K562 (cell line): ENCODE data around the gene C17orf50. TPM values are rescaled to one million over a fixed set of nuclear protein-coding genes. Genes with fewer than 3 reads are reported as not detected.

ENCODE experiments used
- ATAC-seq: fragments of 200-7000 bp; cut with Tn5 transposase; 3 replicates; pipeline ENCODE4 v1.9.1; 2020; ENCODE audit warnings: moderate library complexity
- BruUV-seq: library from RNA; stranded (reverse); fragments of 400-500 nt; replicated peaks from 2 replicates; lab custom pipeline; 2021; lab: Mats Ljungman, UMichigan
- CTCF ChIA-PET: fragments of 300-600 bp; formaldehyde crosslinking; extraction: SDS; loops from one replicate; lab custom pipeline; 2021; ENCODE audit warnings: low intra/inter-chr PET ratio; lab: Yijun Ruan, JAX
- POLR2A ChIA-PET: fragments of 300-600, 350-650 bp; sonication (Branson Sonifier 250); formaldehyde crosslinking; extraction: SDS; loops from one replicate; lab custom pipeline; 2021; ENCODE audit warnings: antibody characterized with exemption, inconsistent platforms; lab: Yijun Ruan, JAX
- DNase-seq, 4 experiments: peaks; one replicate each; pipeline versions ENCODE4 v3.0.0 to v3.0.0-alpha.2; 2011 to 2018; ENCODE audit warnings: low spot score in 3 of 4, mixed read lengths in 3 of 4; ENCODE audit errors: extremely low read depth in 1 of 4
- FAIRE-seq: peaks from 2 replicates; lab custom pipeline; 2011; peaks lifted over from hg19 to GRCh38; lab: Jason Lieb, UNC
- H2AFZ ChIP-seq: 2 replicates; pipeline ENCODE4 v1.6.0; 2011; ENCODE audit warnings: low read depth, low read length, control low read depth, inconsistent platforms
- H3K27ac ChIP-seq: fragments of 200-600 bp; 3 replicates; pipeline ENCODE4 v1.8.0; 2011; ENCODE audit warnings: low read depth, mild to moderate bottlenecking, control low read depth, inconsistent platforms, low read length, moderate library complexity, mixed read lengths; ENCODE audit errors: extremely low read depth
- H3K27me3 ChIP-seq, 2 experiments: fragments of 300-600 bp in 1 of 2; 2 replicates in 1 of 2; 3 replicates in 1 of 2; pipeline versions ENCODE4 v1.6.0 to v1.8.0; 2011; ENCODE audit warnings: inconsistent platforms in 2 of 2, low read length in 2 of 2, mild to moderate bottlenecking in 1 of 2, mixed read lengths in 1 of 2, moderate library complexity in 1 of 2; ENCODE audit not compliant: control insufficient read depth in 2 of 2, insufficient read depth in 2 of 2
- H3K36me3 ChIP-seq: fragments of 300-600 bp; 3 replicates; pipeline ENCODE4 v1.8.0; 2011; ENCODE audit warnings: mild to moderate bottlenecking, low read length, inconsistent platforms; ENCODE audit not compliant: control insufficient read depth, insufficient read depth
- H3K4me1 ChIP-seq, 2 experiments: fragments of 200-600 bp in 1 of 2; replicated peaks in 1 of 2; 2 replicates in 1 of 2; 3 replicates in 1 of 2; pipeline versions ENCODE4 v1.5.1 to v1.8.0; 2011; ENCODE audit warnings: inconsistent platforms in 2 of 2, low read length in 2 of 2, mild to moderate bottlenecking in 1 of 2, mixed read lengths in 1 of 2, moderate library complexity in 1 of 2; ENCODE audit not compliant: control insufficient read depth in 2 of 2, insufficient read depth in 2 of 2
- H3K4me2 ChIP-seq: 2 replicates; pipeline ENCODE4 v1.6.1; 2011; ENCODE audit warnings: low read length, control low read depth, inconsistent platforms, mixed read lengths; ENCODE audit not compliant: insufficient read depth
- H3K4me3 ChIP-seq: fragments of 200-600 bp; sonication (generic), shearing (Covaris generic); 2 replicates; pipeline ENCODE4 v1.5.1; 2016; ENCODE audit warnings: control low read depth, inconsistent platforms
- H3K79me2 ChIP-seq: fragments of 200-600 bp; 3 replicates; pipeline ENCODE4 v1.8.0; 2011; ENCODE audit warnings: low read length, inconsistent platforms; ENCODE audit not compliant: control insufficient read depth, insufficient read depth
- H3K9ac ChIP-seq, 2 experiments: 2 replicates each; pipeline versions ENCODE4 v1.6.0 to v1.6.1; 2011; ENCODE audit warnings: low read depth in 2 of 2, low read length in 2 of 2, control low read depth in 1 of 2, inconsistent platforms in 1 of 2, mild to moderate bottlenecking in 1 of 2, mixed read lengths in 1 of 2; ENCODE audit not compliant: insufficient read depth in 1 of 2
- H3K9me1 ChIP-seq: one replicate; pipeline ENCODE4 v1.6.0; 2011; ENCODE audit warnings: inconsistent platforms, mild to moderate bottlenecking, low read length, moderate library complexity; ENCODE audit not compliant: control insufficient read depth, insufficient read depth
- H3K9me3 ChIP-seq: replicated peaks from 2 replicates; pipeline ENCODE4 v1.5.1; 2011; ENCODE audit warnings: low read depth, low read length, inconsistent platforms; ENCODE audit not compliant: control insufficient read depth, insufficient read depth
- H4K20me1 ChIP-seq: replicated peaks from 2 replicates; pipeline ENCODE4 v1.6.1; 2011; ENCODE audit warnings: low read length, inconsistent platforms, mixed read lengths; ENCODE audit not compliant: control insufficient read depth, insufficient read depth
- AFF4 ChIP-seq: sonication (generic); formaldehyde crosslinking; IDR thresholded peaks from 2 replicates; pipeline ENCODE4 v1.8.0; 2023; ENCODE audit warnings: mild to moderate bottlenecking, missing genetic modification reagents
- ARID3B ChIP-seq: fragments of 250-450 bp; sonication (Bioruptor Pico); IDR thresholded peaks from 2 replicates; pipeline ENCODE4 v1.4.0; 2020; ENCODE audit warnings: borderline replicate concordance
- E2F5 ChIP-seq: sonication (generic); formaldehyde crosslinking; IDR thresholded peaks from 2 replicates; pipeline ENCODE4 v1.8.0; 2022; ENCODE audit warnings: mild to moderate bottlenecking, missing genetic modification reagents
- E2F6 ChIP-seq, 2 experiments: IDR thresholded peaks; 2 replicates each; pipeline ENCODE4 v1.6.1; 2011; ENCODE audit warnings: borderline replicate concordance in 1 of 2, control low read depth in 1 of 2, low read depth in 1 of 2, low read length in 1 of 2, mild to moderate bottlenecking in 1 of 2, mixed read lengths in 1 of 2, moderate library complexity in 1 of 2; ENCODE audit not compliant: insufficient read depth in 1 of 2, insufficient read length in 1 of 2, poor library complexity in 1 of 2, severe bottlenecking in 1 of 2; ENCODE audit errors: extremely low read depth in 1 of 2
- GTF2F1 ChIP-seq: IDR thresholded peaks from 2 replicates; pipeline ENCODE4 v1.6.1; 2011; ENCODE audit warnings: low read depth, low read length, improper control_type of control experiment
- PKNOX1 ChIP-seq: fragments of 450-650 bp; IDR thresholded peaks from 2 replicates; pipeline ENCODE4 v1.6.1; 2016
- TEAD1 ChIP-seq, 2 experiments: fragments of 450-650 bp in 1 of 2; sonication (generic) in 1 of 2; formaldehyde crosslinking; IDR thresholded peaks; 2 replicates each; pipeline versions ENCODE4 v1.4.0 to v1.8.0; 2020 to 2022; ENCODE audit warnings: mild to moderate bottlenecking in 2 of 2, missing genetic modification reagents in 1 of 2
- ZNF639 ChIP-seq, 2 experiments: fragments of 200-800 bp in 1 of 2; sonication (Bioruptor generic) in 1 of 2; sonication (generic) in 1 of 2; formaldehyde crosslinking in 1 of 2; IDR thresholded peaks in 1 of 2; conservative IDR thresholded peaks in 1 of 2; 2 replicates each; pipeline versions ENCODE4 v1.5.0 to v1.6.1; 2016 to 2020; ENCODE audit warnings: missing compliant biosample characterization in 1 of 2, missing genetic modification characterization in 1 of 2, missing genetic modification reagents in 1 of 2
- WGBS: fragments of 100-300 bp; shearing (Covaris generic); methylation state at CpG from one replicate; pipeline ENCODE4 v1.1.6; 2016; ENCODE audit warnings: low coverage, mixed read lengths; ENCODE audit not compliant: insufficient coverage; ENCODE audit errors: missing lambda C conversion rate; 5-methylcytosine and 5-hydroxymethylcytosine counted together
- in situ Hi-C: fragments of 300-500 bp; cut with MboI; formaldehyde crosslinking; loops from 4 replicates; pipeline ENCODE4 v1.15.0; 2018; ENCODE audit warnings: inconsistent platforms, mixed read lengths
- intact Hi-C: fragments of 100-400 bp; cut with micrococcal nuclease; formaldehyde crosslinking; loops from 2 replicates; pipeline ENCODE4 v1.14.2; 2022
- polyA plus RNA-seq, 8 experiments: library from polyadenylated mRNA; depleted of rRNA in 4 of 8; stranded (reverse) in 5 of 8; unstranded in 3 of 8; fragments of >200 nt; fragmentation: Nextera tagmentation in 2 of 8; fragmentation: Illumina TruSeq in 1 of 8; extraction: Ambion mirVana in 2 of 8; extraction: Trizol in 1 of 8; gene quantifications; 2 replicates each; pipeline versions ENCODE4 v1.2.1 to v1.2.3, GENCODE V29; 2011 to 2014; ENCODE audit warnings: inconsistent platforms in 1 of 8, missing spikeins in 1 of 8
- total RNA-seq, 7 experiments: library from RNA; depleted of rRNA in 6 of 7; stranded (reverse); fragments of >200 nt in 6 of 7; fragmentation: Illumina TruSeq in 2 of 7; extraction: Trizol in 2 of 7; gene quantifications; 2 replicates each; pipeline versions ENCODE4 v1.2.1 to v1.2.3, GENCODE V29; 2011 to 2021; ENCODE audit warnings: low replicate concordance in 1 of 7

The C17orf50 gene
- total and polyA plus RNA-seq, 9 of the 15 experiments (the other 6 are each of a cell fraction or from before 2014, with no cell fraction given): not detected

- FAIRE-seq (no peak), DNase-seq (no peak), ATAC-seq (no peak)
- peaks cover 19% of the 10 kb centered on the region; the same call in 2 of the 3 replicates for H3K36me3 ChIP-seq
- peaks cover 12 to 35% of the 10 kb centered on the region in 2 experiments; a peak in 3 of 5 replicates for H3K27me3 ChIP-seq
- H3K4me1 ChIP-seq: peaks cover 3 to 17% of the 10 kb centered on the region in 2 experiments; a peak in 3 of 5 replicates
- no peak overlapping the region for H3K4me3 ChIP-seq
- H2AFZ ChIP-seq: no peak overlapping the region
- H3K4me2 ChIP-seq: no peak overlapping the region
- no peaks in the 10 kb centered on the region for H3K9me1 ChIP-seq
- ChIA-PET POLR2A (interaction anchor here (0.6 to 1.6 kb wide), 2 partner anchors 9 to 14 kb away, joined by 3 to 6 read pairs; no protein-coding TSS in a partner anchor), CTCF (no interaction called here)
- intact Hi-C loops (loop anchor here (5.0 kb wide), 1 partner anchor 173 kb away; no protein-coding TSS in a partner anchor), in situ Hi-C loops (loop anchor here (25.0 kb wide), 1 partner anchor 1293 kb away; no protein-coding TSS in a partner anchor)
- WGBS: 46% methylated on average over 10 of the region's 10 CpGs
- TF ChIP-seq GTF2F1: no peak
- no peak for TF ChIP-seq E2F6 (IDR thresholded peaks at IDR 0.05; ENCODE audit: borderline replicate concordance in 1 of 2, extremely low read depth in 1 of 2, insufficient read depth in 1 of 2, insufficient read length in 1 of 2, low read depth in 1 of 2, low read length in 1 of 2, poor library complexity in 1 of 2, severe bottlenecking in 1 of 2)
- no peak for TF ChIP-seq E2F5 (CRISPR knock-in tag)
- no peak for TF ChIP-seq TEAD1 (CRISPR knock-in tag; IDR thresholded peaks at IDR 0.05)
- TF ChIP-seq PKNOX1: peak; percentile 81
- TF ChIP-seq AFF4 (CRISPR knock-in tag): no peak
- no peak for TF ChIP-seq ARID3B (CRISPR knock-in tag)
- no peak for TF ChIP-seq ZNF639 (CRISPR knock-in tag; conservative IDR thresholded peaks at IDR 0.05 in 1 of 2, IDR thresholded peaks at IDR 0.05 in 1 of 2)
- H3K79me2 ChIP-seq: no peaks in the 10 kb centered on the region
- H3K27ac ChIP-seq: no peak overlapping the region
- H4K20me1 ChIP-seq: no peaks in the 10 kb centered on the region; the same call in none of the 2 replicates
- no peaks in the 10 kb centered on the region for H3K9me3 ChIP-seq
- BruUV-seq: no TSS peak
- H3K9ac ChIP-seq: no peak overlapping the region
Observed at GRCh38 chr17:35730400-35731005, 30.2 kb upstream of the C17orf50 start.
